Right cardiac atrium (tissue), 5 donors: Measurements from ENCODE around the gene ATP10A. TPM values are rescaled to one million over a fixed set of nuclear protein-coding genes. Genes with fewer than 3 reads are reported as not detected.

ENCODE experiments used
- ATAC-seq, 2 donors: fragments of 200-7000 bp; cut with Tn5 transposase; one replicate each; pipeline versions ENCODE4 v1.8.0 to v1.9.1; 2020; ENCODE audit warnings: moderate library complexity in 2 of 2, mild to moderate bottlenecking in 1 of 2
- DNase-seq, 3 donors: peaks; one replicate each; pipeline ENCODE4 v3.0.0-alpha.2; 2020
- H3K27ac ChIP-seq: one replicate; pipeline ENCODE4 v1.5.1; 2013; ENCODE audit warnings: mild to moderate bottlenecking, low read length, control low read depth, moderate library complexity
- H3K27me3 ChIP-seq: one replicate; pipeline ENCODE4 v1.6.1; 2013; ENCODE audit not compliant: control insufficient read depth, insufficient read depth
- H3K4me1 ChIP-seq: one replicate; pipeline ENCODE4 v1.6.1; 2013; ENCODE audit warnings: low read length; ENCODE audit not compliant: control insufficient read depth, insufficient read depth
- H3K4me3 ChIP-seq: one replicate; pipeline ENCODE4 v1.5.1; 2013; ENCODE audit warnings: low read length, control low read depth
- H3K9me3 ChIP-seq: one replicate; pipeline ENCODE4 v1.6.1; 2013; ENCODE audit warnings: low read length; ENCODE audit not compliant: control insufficient read depth
- WGBS: extraction: QIAGEN DNeasy Blood & Tissue Kit; methylation state at CpG from one replicate; pipeline ENCODE4 v1.1.7; 2013; 5-methylcytosine and 5-hydroxymethylcytosine counted together
- intact Hi-C, 4 donors: fragments of 100-400 bp; cut with DNase I; formaldehyde crosslinking; loops; one replicate each; pipeline versions ENCODE4 v1.11.0 to v1.14.0; 2022 to 2023
- polyA plus RNA-seq: library from polyadenylated mRNA; stranded (reverse); fragments of 200-250 nt; gene quantifications from one replicate; pipeline ENCODE4 v1.2.3, GENCODE V29; 2013
- total RNA-seq, 4 donors: library from RNA; stranded (reverse); fragmentation: NEBNext Ultra II Directional; extraction: Animal tissue kit (Norgen Biotek cat#: 25700); gene quantifications; one replicate each; pipeline ENCODE4 v1.2.1, GENCODE V29; 2021
- donor health status: healthy with polysubstance abuse.
- donor health status: DM: no; HTN: yes; CAD: no.
- donor health status: DM: no; HTN: no; CAD: no.
- donor health status: DM: no; HTN: yes; CAD: no; lungs with severe emphysema.
- donor health status: DM: yes; HTN: yes; CAD: no.

Gene ATP10A
- total and polyA plus RNA-seq, 5 donors, result 0.95 to 3.0 (median 1.5) TPM

GRCh38 chr15:25708391-25708790 lies 154.7 kb downstream of the ATP10A start:
- no peaks in the 10 kb centered on the region for H3K4me1 ChIP-seq
- H3K27ac ChIP-seq, result no peak overlapping the region
- H3K9me3 ChIP-seq, result no peaks in the 10 kb centered on the region
- no peaks in the 10 kb centered on the region for H3K27me3 ChIP-seq
- intact Hi-C loops, result loop anchor here in 1 of 4 donors (10.0 kb wide), 1 partner anchor 204 kb away; no protein-coding TSS in a partner anchor
- H3K4me3 ChIP-seq, result no peak overlapping the region
- 90% methylated on average over 8 of the region's 8 CpGs for WGBS
- ATAC-seq (no peak), DNase-seq (no peak)

- Histone ChIP-seq H3K27ac (no peak overlapping the region), H3K9me3 (no peaks in the 10 kb centered on the region), H3K27me3 (no peaks in the 10 kb centered on the region), H3K4me1 (no peaks in the 10 kb centered on the region), H3K4me3 (no peak overlapping the region)
- DNase-seq, result no peak
- intact Hi-C loops, result loop anchor here in 1 of 4 donors (10.0 kb wide), 1 partner anchor 203 kb away; no protein-coding TSS in a partner anchor
- WGBS, result 87% methylated on average over 27 of the region's 27 CpGs
- no peak for ATAC-seq
These were observed 155.3 kb downstream of the ATP10A start for GRCh38 chr15:25707656-25708365.

- ATAC-seq (no peak), DNase-seq (no peak)
- H3K4me1 ChIP-seq, result no peaks in the 10 kb centered on the region
- H3K9me3 ChIP-seq, result no peaks in the 10 kb centered on the region
- no peak overlapping the region for H3K27ac ChIP-seq
- intact Hi-C loops, result loop anchor here in 1 of 4 donors (10.0 kb wide), 1 partner anchor 202 kb away; no protein-coding TSS in a partner anchor
- no peak overlapping the region for H3K4me3 ChIP-seq
- no peaks in the 10 kb centered on the region for H3K27me3 ChIP-seq
- WGBS, result 92% methylated on average over 20 of the region's 20 CpGs
These were observed 156.8 kb downstream of the ATP10A start for GRCh38 chr15:25706176-25706955.

DNA sequence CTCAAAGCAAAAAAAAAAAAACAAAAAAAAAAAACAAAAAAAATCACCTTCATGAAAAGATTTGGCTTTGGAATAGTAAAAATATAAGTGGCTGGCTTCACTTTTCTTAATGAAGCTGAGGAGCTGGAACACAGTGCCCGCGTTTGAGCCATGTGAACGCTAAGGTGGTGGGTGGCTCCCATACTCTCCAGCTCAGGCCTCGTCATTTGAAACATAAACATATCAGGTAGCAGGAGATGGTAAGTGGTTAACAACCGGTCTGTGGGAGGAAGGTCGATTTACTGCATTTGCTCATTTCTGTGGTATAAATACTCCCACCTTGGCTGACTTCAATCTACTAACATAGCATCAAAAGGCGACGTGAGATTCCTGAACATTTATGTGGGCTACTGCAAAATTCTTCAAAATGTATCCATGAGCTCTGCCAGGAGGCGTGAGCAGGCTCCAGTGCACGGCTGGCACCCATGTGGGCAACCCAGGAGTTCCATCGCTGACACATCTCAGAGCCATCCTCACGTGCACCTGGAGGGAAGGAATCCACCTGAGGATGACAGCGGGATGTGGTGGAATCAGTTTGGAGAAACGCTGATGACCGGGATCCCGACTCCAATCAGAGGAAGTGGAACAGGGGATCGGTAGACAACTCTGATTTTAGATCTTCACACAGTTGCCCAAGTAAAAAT lies 157.6 kb downstream of the ATP10A start:
- ATAC-seq (no peak), DNase-seq (no peak)
- WGBS, result 90% methylated on average over 17 of the region's 17 CpGs
- H3K27ac ChIP-seq, result no peak overlapping the region
- intact Hi-C loops, result loop anchor here in 1 of 4 donors (10.0 kb wide), 1 partner anchor 201 kb away; no protein-coding TSS in a partner anchor
- no peak overlapping the region for H3K4me3 ChIP-seq
- no peaks in the 10 kb centered on the region for H3K27me3 ChIP-seq
- no peaks in the 10 kb centered on the region for H3K9me3 ChIP-seq
- no peaks in the 10 kb centered on the region for H3K4me1 ChIP-seq

DNA sequence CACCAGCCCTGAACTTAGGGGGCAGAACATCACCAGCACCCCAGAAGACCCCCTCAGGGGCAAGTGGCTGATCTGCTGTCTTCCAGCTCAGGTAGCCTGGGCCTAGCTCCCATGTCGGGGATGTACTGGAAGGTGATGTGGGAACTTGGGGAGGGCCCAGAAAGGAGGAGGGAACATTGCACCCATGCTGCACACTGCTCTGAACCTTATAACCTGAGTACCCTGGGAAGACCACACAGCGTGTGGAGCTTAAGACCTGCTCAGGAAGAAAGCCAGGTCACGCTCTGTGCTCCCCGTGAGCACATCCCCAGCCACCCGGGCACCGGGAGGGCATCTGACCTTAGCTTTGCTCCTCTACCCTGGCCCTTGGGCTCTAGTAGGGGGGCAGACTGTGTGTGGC lies 159.4 kb downstream of the ATP10A start:
- Histone ChIP-seq H3K4me3 (no peak overlapping the region), H3K4me1 (no peaks in the 10 kb centered on the region), H3K27me3 (no peaks in the 10 kb centered on the region), H3K9me3 (no peaks in the 10 kb centered on the region), H3K27ac (no peak overlapping the region)
- peak in 1 of 2 donors; percentile 15 for ATAC-seq
- DNase-seq, result no peak
- intact Hi-C loops, result loop anchor here in 1 of 4 donors (10.0 kb wide), 1 partner anchor 199 kb away; no protein-coding TSS in a partner anchor
- WGBS, result 96% methylated on average over 6 of the region's 6 CpGs

DNA sequence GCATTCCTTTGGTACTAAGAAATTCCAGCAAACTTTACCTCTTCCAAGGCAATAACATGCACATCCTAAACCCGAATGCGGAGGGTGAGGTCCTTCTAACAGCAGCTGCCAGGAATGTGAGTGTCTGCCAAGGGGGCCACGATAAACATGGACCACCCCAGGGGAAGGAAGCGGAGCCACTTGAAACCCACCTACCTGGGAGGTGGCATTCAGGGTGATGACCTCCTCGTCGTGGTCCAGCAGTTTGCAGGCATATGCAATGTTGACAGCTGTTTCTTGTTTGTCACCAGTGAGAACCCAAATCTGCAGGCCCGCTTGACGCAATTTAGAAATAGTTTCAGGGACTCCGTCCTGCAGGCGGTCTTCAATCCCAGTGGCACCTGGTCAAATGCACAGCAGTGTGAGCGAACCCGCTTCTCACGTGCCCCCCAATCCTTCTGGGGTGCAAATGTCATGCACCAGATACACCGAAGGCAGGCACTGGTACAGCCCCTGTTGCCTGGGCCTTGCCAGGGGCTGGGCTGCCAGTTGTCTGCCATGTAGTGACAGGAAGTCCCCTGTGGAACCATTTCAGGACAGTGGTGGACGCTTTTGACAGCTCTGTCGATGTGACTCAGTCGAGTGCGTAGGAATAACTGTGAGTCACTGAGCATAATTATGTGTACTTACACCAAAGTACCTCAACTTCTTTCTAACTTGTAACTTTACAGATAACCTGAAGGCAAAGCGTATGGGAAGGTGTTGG lies 161.2 kb downstream of the ATP10A start:
- no peak for DNase-seq
- Histone ChIP-seq H3K4me3 (no peak overlapping the region), H3K4me1 (no peaks in the 10 kb centered on the region), H3K27ac (no peak overlapping the region), H3K9me3 (no peaks in the 10 kb centered on the region), H3K27me3 (no peaks in the 10 kb centered on the region)
- intact Hi-C loops, result loop anchor here in 1 of 4 donors (10.0 kb wide), 1 partner anchor 197 kb away; no protein-coding TSS in a partner anchor
- ATAC-seq, result no peak
- WGBS, result 90% methylated on average over 19 of the region's 19 CpGs

DNA sequence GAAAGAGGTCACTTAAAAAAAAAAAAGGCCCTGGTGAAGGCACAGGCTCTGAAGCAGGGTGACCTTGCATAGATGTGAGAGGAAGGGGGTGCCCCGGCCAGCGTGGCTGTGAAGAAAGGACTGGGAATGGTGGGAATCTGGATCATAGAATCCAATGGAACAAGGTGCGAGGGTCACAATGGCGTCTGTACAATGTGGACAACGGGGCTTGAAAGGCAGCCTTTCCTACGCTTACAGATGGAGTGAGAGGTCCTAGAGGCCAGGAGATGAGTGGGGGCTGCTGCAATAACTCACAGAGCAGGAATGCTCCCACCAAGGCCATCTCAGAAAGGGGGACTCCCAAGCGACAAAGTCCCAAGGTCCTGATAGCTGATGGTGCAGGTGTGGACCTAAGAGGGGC lies 162.2 kb downstream of the ATP10A start:
- H3K27me3 ChIP-seq, result no peaks in the 10 kb centered on the region
- DNase-seq, result no peak
- 92% methylated on average over 7 of the region's 7 CpGs for WGBS

DNA sequence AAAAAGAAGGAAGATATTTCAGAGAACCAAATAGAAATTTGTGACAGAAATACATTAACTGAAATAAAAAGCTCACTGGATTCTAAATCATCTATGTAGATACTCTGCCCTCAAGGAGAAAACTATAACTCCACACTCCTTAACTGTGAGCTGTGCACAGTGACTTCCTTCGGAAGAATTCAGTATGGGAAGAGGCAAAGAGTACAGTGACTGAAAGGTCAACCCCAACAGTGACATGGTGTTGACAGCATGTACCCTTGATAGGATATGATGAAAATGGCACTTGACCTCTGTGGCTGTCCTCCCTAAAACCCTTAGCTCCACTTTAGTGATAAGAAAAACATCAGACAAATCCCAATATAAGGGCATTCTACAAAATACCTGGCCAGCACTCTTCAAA lies 165.5 kb downstream of the ATP10A start:
- Histone ChIP-seq H3K4me3 (no peak overlapping the region), H3K9me3 (no peaks in the 10 kb centered on the region), H3K4me1 (no peaks in the 10 kb centered on the region), H3K27me3 (no peaks in the 10 kb centered on the region), H3K27ac (no peak overlapping the region)
- DNase-seq (no peak), ATAC-seq (peak in 1 of 2 donors; percentile 65)
- WGBS, result 54% methylated on average over 1 of the region's 1 CpG
- intact Hi-C loops, result loop anchor here in 1 of 4 donors (5.0 to 10.0 kb wide), 2 partner anchors 183 to 235 kb away; no protein-coding TSS in a partner anchor

More for the DNA sequence above, 162.2 kb downstream of the ATP10A start:
- no peak for ATAC-seq
- H3K4me3 ChIP-seq, result no peak overlapping the region
- intact Hi-C loops, result loop anchor here in 1 of 4 donors (10.0 kb wide), 1 partner anchor 196 kb away; no protein-coding TSS in a partner anchor
- H3K4me1 ChIP-seq, result no peaks in the 10 kb centered on the region
- H3K27ac ChIP-seq, result no peak overlapping the region
- H3K9me3 ChIP-seq, result no peaks in the 10 kb centered on the region

- 81% methylated on average over 17 of the region's 17 CpGs for WGBS
- ATAC-seq, result no peak
- intact Hi-C loops, result loop anchor here in 1 of 4 donors (5.0 to 10.0 kb wide), 2 partner anchors 181 to 236 kb away; no protein-coding TSS in a partner anchor
These were observed 167.0 kb downstream of the ATP10A start for GRCh38 chr15:25695875-25696760.

More at GRCh38 chr15:25695875-25696760, 167.0 kb downstream of the ATP10A start:
- Histone ChIP-seq H3K9me3 (no peaks in the 10 kb centered on the region), H3K27me3 (no peaks in the 10 kb centered on the region), H3K4me3 (no peak overlapping the region), H3K4me1 (no peaks in the 10 kb centered on the region), H3K27ac (no peak overlapping the region)
- DNase-seq, result peak in 1 of 3 donors; percentile 23
